Measurements from ENCODE around the gene FOXJ1.

Gene FOXJ1

GRCh38 chr17:76139801-76140660, 1.0 kb downstream of the FOXJ1 start:
- DNase-seq, result no peak

- no peak for DNase-seq
Observed at GRCh38 chr17:76138896-76139752, 1.9 kb downstream of the FOXJ1 start.

GRCh38 chr17:76138234-76138895, 2.7 kb downstream of the FOXJ1 start:
- DNase-seq, result no peak

GRCh38 chr17:76137351-76138233, 3.5 kb downstream of the FOXJ1 start:
- no peak for DNase-seq

GRCh38 chr17:76137001-76137350, 4.1 kb downstream of the FOXJ1 start:
- DNase-seq, result no peak

GRCh38 chr17:76136276-76137000, 4.6 kb downstream of the FOXJ1 start:
- DNase-seq, result no peak

GRCh38 chr17:76135810-76136188, 5.2 kb downstream of the FOXJ1 start:
- DNase-seq, result no peak

GRCh38 chr17:76134911-76135809, 5.9 kb downstream of the FOXJ1 start:
- no peak for DNase-seq

- no peak for DNase-seq
Observed at GRCh38 chr17:76132574-76133338, 8.3 kb downstream of the FOXJ1 start.

- DNase-seq, result no peak
Observed at GRCh38 chr17:76131692-76132573, 9.1 kb downstream of the FOXJ1 start.

- DNase-seq, result no peak
Observed at GRCh38 chr17:76131051-76131691, 9.9 kb downstream of the FOXJ1 start.

- no peak for DNase-seq
Observed at GRCh38 chr17:76130473-76130872, 10.6 kb downstream of the FOXJ1 start.

- DNase-seq, result no peak
Observed at GRCh38 chr17:76125922-76126321, 15.1 kb downstream of the FOXJ1 start.

GRCh38 chr17:76125391-76125675, 15.7 kb downstream of the FOXJ1 start:
- DNase-seq, result no peak

GRCh38 chr17:76124582-76125390, 16.3 kb downstream of the FOXJ1 start:
- DNase-seq, result no peak

GRCh38 chr17:76123749-76124581, 17.1 kb downstream of the FOXJ1 start:
- DNase-seq, result no peak

GRCh38 chr17:76123191-76123499, 17.9 kb downstream of the FOXJ1 start:
- no peak for DNase-seq
